Stimulated activated CD8-positive, alpha-beta memory T cell treated with anti-CD3 and anti-CD28 coated beads, Interleukin-15, amount 100 ng/mL, for 1 hour (primary cell): ENCODE results near the gene SLC25A23.
"Not testable (repeated sequence)": the region's sequence is repeated elsewhere in the genome, so short reads cannot be mapped to it uniquely, and the experiment has no call there.

ENCODE experiments used
- DNase-seq: peaks from one replicate; pipeline ENCODE4 v3.0.0-alpha.2; 2020; ENCODE audit warnings: low read depth

The SLC25A23 gene

DNA sequence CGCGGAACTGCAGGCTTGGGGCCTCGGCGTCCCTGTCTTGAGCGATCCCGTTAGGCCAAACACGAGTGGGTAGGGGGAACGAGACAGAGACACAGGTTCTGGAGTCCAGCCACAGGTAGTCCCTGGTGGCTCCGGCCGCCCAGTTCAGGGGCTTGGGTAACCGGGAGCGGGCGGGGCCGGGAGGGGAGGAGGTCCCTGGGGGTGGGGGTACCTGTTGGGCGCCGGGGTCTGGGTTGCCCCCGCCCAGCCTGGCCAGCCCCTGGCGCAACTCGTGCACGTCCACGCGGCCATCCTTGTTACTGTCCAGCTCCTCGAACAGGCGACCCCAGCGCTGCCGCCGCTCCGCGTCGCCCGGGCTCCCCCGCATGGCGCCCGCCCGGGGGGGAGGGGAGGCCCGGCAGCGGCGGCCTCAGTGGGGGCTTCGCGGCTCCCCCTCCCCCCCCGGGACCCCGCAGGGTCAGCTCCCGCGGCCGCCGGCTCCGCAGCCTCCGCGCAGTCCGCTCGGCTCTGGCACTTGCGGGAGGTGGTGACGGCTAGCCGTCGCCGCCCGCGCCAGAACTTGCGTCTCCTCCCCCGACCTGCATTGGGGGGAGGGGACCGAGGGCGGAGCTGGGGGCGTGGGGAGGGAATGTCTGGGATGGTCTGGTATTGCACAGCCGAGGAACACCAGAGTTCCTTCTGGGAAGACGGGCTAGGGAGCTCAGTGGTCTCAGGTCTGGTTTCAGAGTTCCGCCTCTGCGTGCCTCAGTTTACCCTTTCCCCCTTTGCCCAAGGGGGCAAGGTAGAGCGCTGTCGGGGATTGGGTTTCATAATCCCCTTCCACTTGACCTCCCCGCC is at the start of gene SLC25A23:
TSS of gene SLC25A23 (minus strand) at position 531 of the 837 bp plus-strand sequence. CDS start at position 367, 164 bp downstream.
- no peak for DNase-seq

DNA sequence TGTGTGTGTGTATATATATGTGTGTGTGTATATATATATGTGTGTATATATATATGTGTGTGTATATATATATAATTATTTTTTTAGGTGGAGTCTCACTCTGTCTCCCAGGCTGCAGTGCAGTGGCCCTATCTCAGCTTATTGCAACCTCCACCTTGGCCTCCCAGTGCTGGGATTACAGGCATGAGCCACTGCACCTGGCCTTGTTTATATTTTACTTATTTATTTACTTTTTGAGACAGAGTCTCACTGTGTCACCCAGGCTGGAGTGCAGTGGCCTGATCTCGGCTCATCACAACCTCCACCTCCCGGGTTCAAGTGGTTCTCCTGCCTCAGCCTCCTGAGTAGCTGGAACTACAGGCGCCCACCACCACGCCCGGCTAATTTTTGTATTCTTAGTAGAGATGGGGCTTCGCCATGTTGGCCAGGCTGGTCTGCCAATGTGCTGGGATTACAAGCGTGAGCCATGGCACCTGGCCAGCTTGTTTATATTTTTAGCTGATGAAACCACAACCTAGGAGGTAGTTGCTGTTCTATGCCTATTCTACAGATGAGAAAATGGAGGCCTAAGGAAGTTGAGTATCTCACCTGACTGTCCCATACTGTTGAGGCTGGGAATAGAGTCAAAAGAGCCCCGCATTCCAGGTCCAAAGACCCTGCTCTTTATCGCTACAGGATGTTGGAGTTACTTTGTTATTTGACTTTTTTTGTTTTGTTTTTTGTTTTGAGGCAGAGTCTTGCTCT is 48.6 kb upstream of the SLC25A23 start:
- DNase-seq: not testable (repeated sequence)

DNA sequence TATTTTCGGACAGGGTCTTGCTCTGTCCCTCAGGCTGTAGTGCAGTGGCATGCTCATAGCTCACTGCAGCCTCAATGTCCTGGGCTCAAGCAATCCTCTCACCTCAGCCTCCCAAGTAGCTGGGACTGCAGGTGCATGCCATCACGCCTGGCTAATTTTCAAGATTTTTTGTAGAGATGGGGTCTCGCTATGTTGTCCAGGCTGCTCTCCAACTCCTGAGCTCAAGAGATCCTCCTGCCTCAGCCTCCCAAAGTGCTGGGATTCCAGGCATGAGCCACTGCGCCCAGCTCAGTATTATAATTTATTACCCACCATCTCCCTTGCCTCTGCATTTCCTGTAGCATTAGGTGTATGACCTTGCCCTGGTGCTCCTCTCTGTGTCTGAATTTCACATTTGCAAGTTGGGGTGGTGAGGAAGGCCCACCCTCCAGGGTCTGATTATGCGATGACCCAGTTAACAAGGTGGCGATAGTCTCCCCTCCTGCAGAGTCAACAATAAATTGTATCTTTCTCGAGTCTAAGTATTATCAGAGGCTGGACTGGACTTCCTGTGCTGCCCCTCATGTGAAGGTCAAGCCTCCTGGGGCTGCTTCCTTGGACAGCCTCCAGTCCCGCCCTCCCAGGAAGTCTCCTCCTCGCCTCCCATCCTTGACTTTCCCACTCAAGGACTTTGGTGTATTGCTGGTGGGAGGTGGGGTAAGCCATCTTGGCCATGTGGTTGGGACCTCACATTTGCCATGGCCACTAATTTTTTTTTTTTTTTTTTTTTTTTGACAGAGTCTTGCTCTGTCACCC is 44.0 kb upstream of the SLC25A23 start:
- DNase-seq: no peak

DNA sequence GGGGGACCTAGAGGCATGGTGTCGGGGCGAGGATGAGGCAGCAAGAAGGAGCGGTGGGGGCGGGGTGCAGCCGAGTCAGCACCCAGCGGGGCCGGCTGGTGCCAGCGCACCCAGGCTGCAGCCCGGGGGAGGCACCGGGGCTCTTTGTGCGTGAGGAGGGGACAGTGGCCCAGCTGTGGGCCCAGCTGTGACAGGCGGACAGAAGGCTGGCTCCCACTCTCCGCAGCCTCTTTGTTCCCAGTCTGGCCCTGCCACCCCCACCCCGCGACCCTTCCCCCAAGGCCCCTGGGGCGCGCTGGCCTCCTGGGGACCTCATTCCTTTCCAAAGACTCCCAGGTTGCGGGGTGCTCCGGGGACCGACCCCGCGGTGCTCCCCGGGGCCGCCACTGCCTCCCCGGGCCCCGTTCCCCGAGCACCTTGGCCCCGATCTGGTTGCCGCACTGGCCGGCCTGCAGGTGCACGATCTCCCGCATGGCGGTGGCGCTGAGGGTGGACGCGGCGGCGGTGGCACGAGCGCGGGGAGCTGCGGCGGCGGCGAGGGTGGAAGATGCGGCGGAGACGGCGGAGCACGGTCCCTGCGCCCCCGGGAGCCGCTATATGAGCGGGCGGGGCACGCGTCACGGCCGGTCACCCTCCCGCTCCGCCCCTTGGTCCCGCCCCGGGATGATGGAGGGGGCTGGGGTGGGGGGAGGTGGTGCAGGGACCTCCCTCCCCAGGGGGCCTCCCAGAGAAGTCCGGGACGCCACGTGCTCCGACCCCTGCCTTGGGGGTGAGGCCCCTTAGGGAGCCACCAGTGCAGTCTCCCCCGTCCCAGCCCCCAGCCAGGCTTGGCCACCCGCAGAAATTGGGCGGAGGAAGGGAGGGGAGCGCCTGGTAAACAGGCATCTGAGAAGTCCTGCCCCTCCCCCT is 42.4 kb upstream of the SLC25A23 start, which contains the start of gene TUBB4A:
TSS of gene TUBB4A (minus strand) at position 570 of the 909 bp plus-strand sequence. CDS start at position 473, 97 bp downstream.
- no peak for DNase-seq

DNA sequence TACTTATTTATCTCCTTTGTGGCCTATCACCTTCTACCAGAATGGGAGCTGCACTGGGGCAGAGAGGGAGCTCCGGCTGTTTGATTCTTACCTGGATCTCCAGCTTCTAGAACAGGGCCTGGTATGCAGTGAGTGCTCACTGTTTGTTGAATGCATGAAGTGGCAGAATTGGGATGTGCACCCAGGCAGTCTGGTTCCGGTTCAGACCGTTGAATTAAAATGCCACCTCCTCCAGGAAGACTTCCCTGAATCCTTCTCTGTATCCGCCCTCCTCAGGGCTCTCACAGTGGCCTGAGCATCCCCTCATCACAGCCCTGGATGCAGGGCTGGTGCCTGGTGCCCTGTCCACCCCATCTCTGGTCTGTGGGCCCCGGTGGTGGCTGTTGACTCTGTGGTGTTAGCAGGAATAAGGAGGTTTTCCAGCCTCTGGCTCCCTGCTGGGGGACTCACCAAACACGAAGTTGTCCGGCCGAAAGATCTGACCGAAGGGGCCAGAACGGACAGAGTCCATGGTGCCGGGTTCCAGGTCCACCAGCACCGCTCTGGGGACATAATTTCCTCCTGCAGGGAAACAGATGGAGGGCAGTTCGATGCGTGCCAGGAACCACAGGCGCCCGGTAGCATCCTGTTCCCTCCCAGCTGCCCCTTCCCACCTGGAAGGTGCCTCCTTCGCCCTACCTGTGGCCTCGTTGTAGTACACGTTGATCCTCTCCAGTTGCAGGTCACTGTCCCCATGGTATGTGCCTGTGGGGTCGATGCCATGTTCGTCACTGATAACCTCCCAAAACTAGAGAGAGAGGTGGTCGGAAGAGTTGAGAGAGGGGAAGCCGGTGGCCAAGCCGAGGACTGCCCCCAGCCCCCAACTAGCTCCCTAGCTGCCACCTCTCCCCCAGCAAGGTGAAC is 41.5 kb upstream of the SLC25A23 start:
- no peak for DNase-seq

DNA sequence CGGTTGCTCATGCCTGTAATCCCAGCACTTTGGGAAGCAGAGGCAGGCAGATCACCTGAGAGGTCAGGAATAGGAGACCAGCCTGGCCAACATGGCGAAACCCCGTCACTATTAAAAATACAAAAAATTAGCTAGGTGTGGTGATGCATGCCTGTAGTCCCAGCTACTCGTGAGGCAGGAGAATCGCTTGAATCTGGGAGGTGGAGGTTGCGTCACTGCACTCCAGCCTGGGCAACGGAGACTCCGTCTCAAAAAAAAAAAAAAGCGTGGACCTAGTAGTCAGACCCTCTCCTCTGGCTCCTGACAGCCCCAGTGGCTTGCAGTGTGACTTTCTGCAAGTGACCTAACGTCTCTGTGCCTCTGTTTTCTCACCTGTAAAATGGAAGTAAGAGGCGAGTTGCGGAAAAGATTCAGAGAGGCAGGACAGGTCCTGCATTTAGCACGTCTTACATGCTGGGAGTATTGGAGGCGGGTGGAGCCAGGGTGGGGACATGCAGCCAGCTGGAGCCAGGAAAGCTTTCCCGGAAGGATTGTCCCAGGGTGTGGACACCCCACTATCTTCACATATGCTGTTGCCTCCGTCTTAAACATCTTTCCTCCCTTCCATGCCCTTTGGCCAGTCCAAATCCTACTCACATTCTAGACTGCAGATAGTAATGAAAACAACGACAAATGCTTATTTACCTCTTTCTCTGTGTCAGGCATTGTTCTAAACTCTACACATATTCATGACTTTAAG is 39.6 kb upstream of the SLC25A23 start:
- no peak for DNase-seq

DNA sequence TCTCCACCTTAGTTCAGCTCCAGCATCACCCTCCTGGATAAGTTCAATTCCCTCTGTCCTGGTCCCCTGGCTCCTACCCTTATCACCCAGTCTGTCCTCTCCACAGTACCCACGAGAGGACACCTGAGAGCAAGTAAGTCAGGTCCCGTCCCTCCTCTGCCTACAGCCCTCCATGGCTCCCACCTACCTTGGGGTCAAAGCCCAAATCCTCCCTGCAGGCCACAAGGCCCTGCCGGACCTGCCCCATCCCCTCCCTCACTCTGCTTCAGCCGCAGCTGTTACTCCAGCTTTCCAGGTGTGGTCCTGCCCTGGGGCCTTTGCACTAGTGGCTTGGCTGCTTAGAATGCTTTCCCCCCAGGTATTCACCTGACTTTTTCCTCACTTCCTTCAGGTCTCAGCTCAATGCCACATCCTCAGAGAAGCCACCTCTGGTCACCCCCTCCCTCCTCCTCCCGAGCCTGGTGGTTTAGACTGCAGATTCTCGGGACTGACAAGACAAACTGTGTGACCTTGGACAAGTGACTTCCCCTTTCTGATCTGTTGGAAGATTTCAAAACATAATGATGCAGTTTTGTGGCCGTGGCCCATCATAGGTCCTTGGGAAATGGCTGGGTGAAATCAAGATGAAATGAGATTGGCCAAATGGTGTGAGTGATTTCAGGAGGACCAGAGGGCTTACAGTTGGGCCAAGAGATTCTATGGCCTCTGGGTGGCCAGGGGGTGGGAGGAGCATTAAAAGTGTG is 38.9 kb upstream of the SLC25A23 start:
- no peak for DNase-seq

DNA sequence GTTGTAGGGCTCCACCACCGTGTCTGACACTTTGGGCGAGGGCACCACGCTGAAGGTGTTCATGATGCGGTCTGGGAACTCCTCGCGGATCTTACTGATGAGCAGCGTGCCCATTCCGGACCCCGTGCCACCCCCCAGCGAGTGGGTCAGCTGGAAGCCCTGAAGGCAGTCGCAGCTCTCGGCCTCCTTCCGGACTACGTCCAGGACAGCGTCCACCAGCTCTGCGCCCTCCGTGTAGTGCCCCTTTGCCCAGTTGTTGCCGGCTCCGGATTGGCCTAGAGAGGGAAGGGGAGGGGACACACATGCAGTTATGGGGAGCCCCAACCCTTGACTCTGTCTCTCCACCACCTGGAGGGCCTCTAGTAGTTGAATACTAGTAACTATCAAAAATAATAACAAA is 36.4 kb upstream of the SLC25A23 start:
- DNase-seq: no peak

DNA sequence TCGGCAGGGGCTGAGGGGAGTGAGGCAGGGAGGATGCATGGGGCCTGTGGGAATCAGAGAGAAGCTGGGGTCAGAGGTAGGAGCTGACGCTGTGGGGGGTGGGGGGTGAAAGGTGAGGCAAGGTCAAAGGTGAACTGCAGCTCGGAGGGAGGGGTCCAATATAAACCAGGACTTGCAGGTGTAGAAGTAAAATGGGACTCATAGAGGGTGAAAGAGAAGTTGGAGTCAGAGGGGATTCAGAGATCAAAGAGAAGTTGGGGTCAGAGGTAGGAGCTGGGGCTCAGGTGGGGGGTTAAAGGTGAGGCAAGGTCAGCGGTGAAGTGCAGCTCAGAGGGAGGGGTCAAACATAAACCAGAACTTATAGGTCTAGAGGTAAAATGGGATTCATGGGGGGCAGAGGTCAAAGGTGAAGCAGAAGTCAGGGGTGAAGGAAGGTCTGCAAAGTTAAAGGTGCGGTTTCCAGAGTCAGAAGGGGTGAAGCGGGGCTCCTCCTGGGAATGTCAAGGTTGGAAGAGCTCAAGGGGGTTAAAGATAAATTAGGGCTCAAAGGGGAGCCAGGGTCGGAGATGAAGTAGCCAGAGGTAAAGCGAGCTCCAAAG is 34.9 kb upstream of the SLC25A23 start:
- no peak for DNase-seq

DNA sequence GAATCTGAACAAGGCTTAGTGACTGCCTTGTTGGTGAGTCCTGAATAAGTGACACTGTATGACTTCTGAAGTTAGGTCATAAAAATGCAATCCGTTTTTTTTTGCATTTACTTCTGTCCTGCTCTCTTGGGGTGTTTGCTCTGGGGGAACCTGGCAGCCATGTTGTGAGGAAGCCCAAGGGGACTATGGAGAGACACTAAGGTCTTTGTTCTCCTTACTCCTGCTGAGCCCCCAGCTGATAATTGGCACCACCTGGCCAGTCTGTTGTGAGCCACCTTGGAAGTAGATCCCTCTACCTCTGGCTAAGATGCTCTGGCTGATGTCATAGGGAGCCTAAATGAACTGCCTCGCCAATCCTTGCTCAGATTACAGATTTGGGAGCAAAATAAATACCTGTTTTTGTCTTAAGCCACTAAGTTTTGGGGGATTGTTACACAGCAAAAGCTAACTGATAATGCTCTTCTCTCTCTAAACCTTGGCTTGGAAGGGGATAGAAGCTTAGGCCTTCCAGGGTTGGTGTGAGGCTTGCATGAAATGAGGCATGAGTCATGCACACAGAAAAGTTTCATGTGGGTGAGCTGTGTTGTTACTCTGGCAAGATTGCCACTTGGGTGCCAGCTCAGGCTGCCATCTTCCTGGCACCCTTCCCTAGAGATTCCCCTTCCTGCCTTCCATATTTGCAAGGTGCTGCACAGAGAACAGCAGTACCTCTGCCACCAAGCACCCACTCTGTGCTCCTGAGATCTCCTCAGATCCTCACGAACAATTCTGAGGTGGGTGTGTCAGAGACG is 32.4 kb upstream of the SLC25A23 start:
- no peak for DNase-seq

DNA sequence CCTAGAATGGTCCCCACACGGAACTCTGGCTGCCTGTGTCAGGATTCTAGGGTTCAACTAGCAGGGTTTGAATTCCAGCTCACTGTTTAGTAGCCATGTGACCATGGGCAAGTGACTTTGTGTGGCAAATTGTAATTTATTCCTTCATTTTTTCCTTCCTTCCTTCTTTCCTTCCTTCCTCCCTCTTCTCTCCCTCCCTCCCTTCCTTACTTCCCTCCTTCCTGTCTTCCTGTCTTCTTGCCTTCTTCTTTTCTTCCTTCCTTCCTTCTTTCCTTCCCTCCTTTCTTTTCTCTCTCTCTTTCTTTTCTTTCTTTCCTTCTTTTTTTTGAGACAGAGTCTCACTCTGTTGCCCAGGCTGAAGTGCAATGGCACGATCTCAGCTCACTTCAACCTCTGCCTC is 30.5 kb upstream of the SLC25A23 start:
- no peak for DNase-seq

DNA sequence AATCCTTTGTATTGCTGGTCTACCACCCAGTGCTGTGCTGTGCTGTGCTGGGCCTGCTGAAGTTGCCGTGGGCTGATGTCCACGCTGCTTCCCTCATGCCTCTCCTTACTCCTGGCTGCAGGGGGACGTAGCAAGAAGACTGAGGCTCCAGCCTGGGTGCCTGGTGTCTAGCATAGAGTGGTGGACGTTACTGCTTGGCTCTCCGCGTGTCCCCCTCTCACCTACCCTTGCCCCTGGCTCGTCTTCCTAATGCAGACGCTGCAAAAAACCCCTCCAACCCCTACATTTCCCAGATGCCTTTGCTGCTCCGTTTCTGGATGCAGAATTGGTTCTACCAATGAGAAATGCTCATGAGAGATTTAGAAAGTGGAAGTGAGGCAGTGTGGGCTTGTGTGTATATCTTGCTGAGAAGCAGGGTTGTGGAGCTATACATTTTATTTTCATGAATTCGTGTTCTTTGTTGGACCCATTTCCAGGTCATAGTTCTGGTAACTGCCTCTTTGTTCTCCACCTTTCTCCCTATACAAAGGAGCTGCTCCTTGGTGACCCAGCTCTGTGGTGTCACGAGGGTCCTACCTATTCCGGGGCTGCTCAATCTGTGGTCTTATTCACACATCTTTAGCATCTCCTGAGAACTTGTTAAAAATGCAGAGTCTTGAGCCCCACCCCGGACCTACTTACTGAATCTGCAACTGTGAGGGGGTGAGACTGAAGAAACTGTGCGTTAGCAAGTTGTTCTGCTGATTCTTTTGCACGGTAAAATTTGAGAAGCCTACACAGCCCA is 29.9 kb upstream of the SLC25A23 start:
- no peak for DNase-seq

DNA sequence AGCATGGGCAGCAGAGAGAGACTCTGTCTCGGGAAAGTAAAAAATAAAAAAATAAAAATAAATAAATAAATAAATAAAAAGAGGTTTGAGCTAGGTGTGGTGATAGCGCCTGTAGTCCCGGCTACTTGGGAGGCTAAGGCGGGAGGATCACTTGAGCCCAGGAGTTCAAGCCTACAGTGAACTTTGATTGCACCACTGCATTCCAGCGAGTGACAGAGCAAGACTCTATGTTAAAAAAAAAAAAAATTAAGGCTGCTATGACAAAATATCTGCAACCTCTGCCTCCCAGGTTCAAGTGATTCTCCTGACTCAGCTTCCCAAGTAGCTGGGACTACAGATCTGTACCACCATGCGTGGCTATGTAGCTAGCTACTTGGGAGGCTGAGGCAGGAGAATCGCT is 25.2 kb upstream of the SLC25A23 start:
- DNase-seq: no peak

DNA sequence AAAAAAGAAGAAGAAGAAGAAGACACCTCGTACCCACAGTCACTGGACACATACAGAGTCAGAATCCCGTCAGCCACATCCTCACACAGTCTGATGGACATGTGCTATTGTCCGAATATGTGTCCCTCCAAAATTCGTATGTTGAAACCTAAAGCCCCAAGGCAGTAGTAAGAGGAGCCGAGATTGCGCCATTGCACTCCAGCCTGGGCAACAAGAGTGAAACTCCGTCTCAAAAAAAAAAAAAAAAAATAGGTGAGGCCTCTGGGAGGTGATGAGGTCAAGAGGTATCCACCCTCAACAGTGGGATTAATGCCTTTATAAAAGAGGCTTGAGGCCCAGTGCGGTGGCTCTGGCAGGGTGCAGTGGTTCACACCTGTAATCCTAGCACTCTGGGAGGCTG is 24.6 kb upstream of the SLC25A23 start:
- no peak for DNase-seq

DNA sequence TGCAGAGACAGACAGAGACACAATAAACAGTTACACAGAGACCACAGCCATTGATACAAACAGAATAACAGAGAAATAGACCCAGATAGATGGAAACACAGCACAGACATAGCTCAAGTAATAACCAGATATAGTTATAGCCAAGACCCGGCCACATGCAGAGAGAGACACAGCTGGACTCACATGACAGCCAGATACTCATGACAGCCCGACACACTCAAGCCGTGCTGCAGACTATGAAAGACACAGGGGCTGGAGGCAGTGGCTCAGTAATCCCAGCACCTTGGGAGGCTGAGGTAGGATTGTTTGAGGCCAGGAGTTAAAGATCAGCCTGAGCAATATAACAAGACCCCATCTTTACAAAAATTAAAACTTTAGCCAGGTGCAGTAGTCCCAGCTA is 23.6 kb upstream of the SLC25A23 start:
- no peak for DNase-seq

DNA sequence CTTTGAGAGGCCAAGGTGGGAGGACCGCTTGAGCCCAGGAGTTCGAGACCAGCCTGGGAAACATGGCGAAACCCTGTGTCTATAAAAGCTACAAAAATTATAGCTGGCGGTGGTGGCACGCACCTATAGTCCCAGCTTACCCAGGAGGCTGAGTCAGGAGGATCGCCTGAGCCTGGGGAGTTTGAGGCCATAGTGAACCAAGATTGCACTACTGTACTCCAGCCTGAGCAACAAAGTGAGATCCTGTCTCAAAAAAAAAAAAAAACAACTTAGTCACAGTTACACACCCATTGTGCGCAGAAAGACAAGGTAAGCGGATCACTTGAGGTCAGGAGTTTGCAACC is 22.7 kb upstream of the SLC25A23 start:
- no peak for DNase-seq
